ENCODE results near the gene MRPL17. TPM values are rescaled to one million over a fixed set of nuclear protein-coding genes. Genes with fewer than 3 reads are reported as not detected.
"Not testable (repeated sequence)": the region's sequence is repeated elsewhere in the genome, so short reads cannot be mapped to it uniquely, and the experiment has no call there.

Gene MRPL17
- total RNA-seq, 1 experiment from 2014 or later: 88.4 TPM

GRCh38 chr11:6693342-6694228, 10.4 kb upstream of the MRPL17 start:
- CTCF ChIA-PET: interaction anchor here (0.6 to 4.0 kb wide), 8 partner anchors 11 to 315 kb away, joined by 3 to 28 read pairs (median 4); partner anchors contain the start of gene MRPL17
- TF ChIP-seq, protein P1, sequence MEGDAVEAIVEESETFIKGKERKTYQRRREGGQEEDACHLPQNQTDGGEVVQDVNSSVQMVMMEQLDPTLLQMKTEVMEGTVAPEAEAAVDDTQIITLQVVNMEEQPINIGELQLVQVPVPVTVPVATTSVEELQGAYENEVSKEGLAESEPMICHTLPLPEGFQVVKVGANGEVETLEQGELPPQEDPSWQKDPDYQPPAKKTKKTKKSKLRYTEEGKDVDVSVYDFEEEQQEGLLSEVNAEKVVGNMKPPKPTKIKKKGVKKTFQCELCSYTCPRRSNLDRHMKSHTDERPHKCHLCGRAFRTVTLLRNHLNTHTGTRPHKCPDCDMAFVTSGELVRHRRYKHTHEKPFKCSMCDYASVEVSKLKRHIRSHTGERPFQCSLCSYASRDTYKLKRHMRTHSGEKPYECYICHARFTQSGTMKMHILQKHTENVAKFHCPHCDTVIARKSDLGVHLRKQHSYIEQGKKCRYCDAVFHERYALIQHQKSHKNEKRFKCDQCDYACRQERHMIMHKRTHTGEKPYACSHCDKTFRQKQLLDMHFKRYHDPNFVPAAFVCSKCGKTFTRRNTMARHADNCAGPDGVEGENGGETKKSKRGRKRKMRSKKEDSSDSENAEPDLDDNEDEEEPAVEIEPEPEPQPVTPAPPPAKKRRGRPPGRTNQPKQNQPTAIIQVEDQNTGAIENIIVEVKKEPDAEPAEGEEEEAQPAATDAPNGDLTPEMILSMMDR (IDR thresholded peaks at IDR 0.05; ENCODE audit: unreplicated experiment): no peak
- TSS peak; percentile 69 for BruUV-seq (replicated peaks)
- H3K4me3 Mint-ChIP-seq (ENCODE audit: unreplicated experiment): no peak overlapping the region
- DNase-seq (ENCODE audit: unreplicated experiment): peak; percentile 61
- intact Hi-C loops (cut with micrococcal nuclease): no loop called here
- no peaks in the 10 kb centered on the region for H3K9me3 Mint-ChIP-seq (ENCODE audit: unreplicated experiment)
- H3K27ac Mint-ChIP-seq (ENCODE audit: low read depth, unreplicated experiment): peak overlapping the region; percentile 64
- no peaks in the 10 kb centered on the region for H3K36me3 Mint-ChIP-seq (ENCODE audit: insufficient read depth, unreplicated experiment)
- POLR2A ChIA-PET: interaction anchor here (0.7 kb wide), 1 partner anchor 1414 kb away, joined by 4 read pairs; no protein-coding TSS in a partner anchor
- peaks cover 16% of the 10 kb centered on the region for H3K4me1 Mint-ChIP-seq (ENCODE audit: insufficient read depth, unreplicated experiment)
- no peaks in the 10 kb centered on the region for H3K27me3 Mint-ChIP-seq (ENCODE audit: insufficient read depth, unreplicated experiment)

- no TSS peak for BruUV-seq (replicated peaks)
- Mint-ChIP-seq H3K27me3 (ENCODE audit: insufficient read depth, unreplicated experiment) (no peaks in the 10 kb centered on the region), H3K27ac (ENCODE audit: low read depth, unreplicated experiment) (no peak overlapping the region), H3K4me3 (ENCODE audit: unreplicated experiment) (no peak overlapping the region), H3K9me3 (ENCODE audit: unreplicated experiment) (no peaks in the 10 kb centered on the region), H3K4me1 (ENCODE audit: insufficient read depth, unreplicated experiment) (peaks cover 16% of the 10 kb centered on the region), H3K36me3 (ENCODE audit: insufficient read depth, unreplicated experiment) (no peaks in the 10 kb centered on the region)
- no peak for DNase-seq (ENCODE audit: unreplicated experiment)
- intact Hi-C loops (cut with micrococcal nuclease): no loop called here
- POLR2A ChIA-PET: interaction anchor here (1.0 to 1.2 kb wide), 2 partner anchors 10 to 161 kb away, joined by 3 read pairs; no protein-coding TSS in a partner anchor
- CTCF ChIA-PET: interaction anchor here (0.9 to 1.7 kb wide), 4 partner anchors 8 to 162 kb away, joined by 3 to 7 read pairs (median 4); partner anchors contain the start of gene MRPL17
- TF ChIP-seq, protein P1 (IDR thresholded peaks at IDR 0.05; ENCODE audit: unreplicated experiment): no peak
These were observed 9.0 kb upstream of the MRPL17 start for GRCh38 chr11:6692128-6692527.

DNA sequence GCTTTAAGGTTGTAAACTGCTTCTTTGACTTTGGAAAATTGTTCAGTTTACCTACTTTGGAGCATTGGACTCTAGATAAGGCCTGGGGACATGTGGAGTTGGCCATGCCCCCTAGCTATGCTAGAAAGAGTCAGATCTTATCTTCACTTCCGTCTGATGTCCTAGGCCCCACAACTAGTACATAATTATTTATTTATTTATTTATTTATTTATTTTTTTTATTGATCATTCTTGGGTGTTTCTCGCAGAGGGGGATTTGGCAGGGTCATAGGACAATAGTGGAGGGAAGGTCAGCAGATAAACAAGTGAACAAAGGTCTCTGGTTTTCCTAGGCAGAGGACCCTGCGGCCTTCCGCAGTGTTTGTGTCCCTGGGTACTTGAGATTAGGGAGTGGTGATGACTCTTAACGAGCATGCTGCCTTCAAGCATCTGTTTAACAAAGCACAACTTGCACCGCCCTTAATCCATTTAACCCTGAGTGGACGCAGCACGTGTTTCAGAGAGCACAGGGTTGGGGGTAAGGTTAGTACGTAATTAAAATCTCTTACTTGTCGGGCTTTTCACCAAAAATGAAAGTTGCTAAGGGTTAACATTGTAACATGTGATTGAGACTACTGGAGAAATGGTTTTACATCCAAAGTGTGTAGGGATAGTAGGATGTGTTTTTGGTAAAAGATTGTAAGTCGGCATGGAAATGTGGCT, 7.4 kb upstream of the MRPL17 start:
- POLR2A ChIA-PET: interaction anchor here (0.6 kb wide), 1 partner anchor 86 kb away, joined by 3 read pairs; no protein-coding TSS in a partner anchor
- H3K36me3 Mint-ChIP-seq (ENCODE audit: insufficient read depth, unreplicated experiment); intact Hi-C loops (cut with micrococcal nuclease); DNase-seq (ENCODE audit: unreplicated experiment); H3K27ac Mint-ChIP-seq (ENCODE audit: low read depth, unreplicated experiment); BruUV-seq (replicated peaks); H3K4me3 Mint-ChIP-seq (ENCODE audit: unreplicated experiment); H3K27me3 Mint-ChIP-seq (ENCODE audit: insufficient read depth, unreplicated experiment); H3K9me3 Mint-ChIP-seq (ENCODE audit: unreplicated experiment): not testable (repeated sequence)
- CTCF ChIA-PET: interaction anchor here (0.7 kb wide), 1 partner anchor 336 kb away, joined by 3 read pairs; no protein-coding TSS in a partner anchor
- peaks cover 15% of the 10 kb centered on the region for H3K4me1 Mint-ChIP-seq (ENCODE audit: insufficient read depth, unreplicated experiment)

- Mint-ChIP-seq H3K36me3 (ENCODE audit: insufficient read depth, unreplicated experiment) (peaks cover 4% of the 10 kb centered on the region), H3K4me3 (ENCODE audit: unreplicated experiment) (no peak overlapping the region), H3K27ac (ENCODE audit: low read depth, unreplicated experiment) (no peak overlapping the region), H3K9me3 (ENCODE audit: unreplicated experiment) (no peaks in the 10 kb centered on the region), H3K4me1 (ENCODE audit: insufficient read depth, unreplicated experiment) (peaks cover 7% of the 10 kb centered on the region), H3K27me3 (ENCODE audit: insufficient read depth, unreplicated experiment) (no peaks in the 10 kb centered on the region)
- intact Hi-C loops (cut with micrococcal nuclease): no loop called here
- TF ChIP-seq, protein P1 (IDR thresholded peaks at IDR 0.05; ENCODE audit: unreplicated experiment): no peak
- ChIA-PET POLR2A (no interaction called here), CTCF (interaction anchor here (0.6 to 1.7 kb wide), 4 partner anchors 8 to 591 kb away, joined by 3 to 7 read pairs (median 6); no protein-coding TSS in a partner anchor)
- no peak for DNase-seq (ENCODE audit: unreplicated experiment)
- no TSS peak for BruUV-seq (replicated peaks)
These were observed 4.7 kb upstream of the MRPL17 start for GRCh38 chr11:6687876-6688275.

Measured in MCF 10A (cell line).